Ovary (tissue), 3 donors: ENCODE results near the gene KRTAP10-2.

Experiments
- POLR2A ChIP-seq: fragments of 450-650 bp; IDR thresholded peaks from one replicate; pipeline ENCODE4 v1.6.1; 2017; ENCODE audit warnings: antibody characterized with exemption, mild to moderate bottlenecking, moderate library complexity
- TF ChIP-seq, protein P1 (sequence below), 3 donors: fragments of 450-650 bp in 2 of 3; fragments of 200-600 bp in 1 of 3; IDR thresholded peaks; one replicate each; pipeline versions ENCODE4 v1.5.1 to v1.8.0; 2016 to 2022; ENCODE audit warnings: antibody characterized with exemption in 3 of 3, mild to moderate bottlenecking in 1 of 3
- donor health status: DM: no; HTN: no; CAD: no.

DNA sequence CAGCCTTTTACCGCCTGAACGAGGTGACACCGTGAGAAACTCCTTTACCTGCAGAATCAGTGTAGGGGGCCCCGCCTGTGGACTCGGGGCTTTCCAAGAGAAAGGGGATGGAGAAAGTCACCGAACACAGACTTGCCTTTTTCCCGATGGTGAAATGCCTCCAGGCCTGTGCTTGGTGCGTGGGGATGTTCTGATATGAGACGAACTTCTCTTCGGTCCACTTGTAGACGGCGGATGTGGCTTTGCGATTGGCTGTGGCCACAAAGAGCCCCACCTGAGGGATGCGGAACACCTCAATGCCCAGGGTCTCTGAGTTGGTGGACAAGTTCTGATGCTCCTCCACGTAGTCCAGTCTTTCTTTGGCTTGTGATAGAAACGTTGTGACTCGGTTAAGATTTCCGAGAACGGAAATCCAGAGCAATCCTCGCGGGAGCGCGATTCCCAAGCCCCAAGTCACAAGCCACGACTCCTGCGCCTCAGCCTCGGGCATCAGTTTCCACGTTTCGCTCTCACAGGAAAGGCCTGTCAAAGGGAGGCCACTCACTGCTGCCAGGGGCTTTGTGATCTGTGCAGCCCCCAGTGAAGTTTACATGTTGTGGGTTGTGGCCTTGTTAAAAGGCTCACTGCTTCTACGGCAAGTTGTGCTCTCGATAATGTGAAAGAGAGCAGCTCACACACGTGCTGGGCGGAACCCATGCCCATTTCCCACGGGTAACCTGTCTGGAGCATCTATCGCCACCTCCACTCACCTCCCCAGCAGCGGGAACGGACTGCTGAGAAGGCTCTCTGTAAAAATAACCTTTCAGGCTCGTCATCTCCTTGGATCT lies 23.9 kb downstream of the KRTAP10-2 start:
- TF ChIP-seq, protein P1, sequence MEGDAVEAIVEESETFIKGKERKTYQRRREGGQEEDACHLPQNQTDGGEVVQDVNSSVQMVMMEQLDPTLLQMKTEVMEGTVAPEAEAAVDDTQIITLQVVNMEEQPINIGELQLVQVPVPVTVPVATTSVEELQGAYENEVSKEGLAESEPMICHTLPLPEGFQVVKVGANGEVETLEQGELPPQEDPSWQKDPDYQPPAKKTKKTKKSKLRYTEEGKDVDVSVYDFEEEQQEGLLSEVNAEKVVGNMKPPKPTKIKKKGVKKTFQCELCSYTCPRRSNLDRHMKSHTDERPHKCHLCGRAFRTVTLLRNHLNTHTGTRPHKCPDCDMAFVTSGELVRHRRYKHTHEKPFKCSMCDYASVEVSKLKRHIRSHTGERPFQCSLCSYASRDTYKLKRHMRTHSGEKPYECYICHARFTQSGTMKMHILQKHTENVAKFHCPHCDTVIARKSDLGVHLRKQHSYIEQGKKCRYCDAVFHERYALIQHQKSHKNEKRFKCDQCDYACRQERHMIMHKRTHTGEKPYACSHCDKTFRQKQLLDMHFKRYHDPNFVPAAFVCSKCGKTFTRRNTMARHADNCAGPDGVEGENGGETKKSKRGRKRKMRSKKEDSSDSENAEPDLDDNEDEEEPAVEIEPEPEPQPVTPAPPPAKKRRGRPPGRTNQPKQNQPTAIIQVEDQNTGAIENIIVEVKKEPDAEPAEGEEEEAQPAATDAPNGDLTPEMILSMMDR (IDR thresholded peaks at IDR 0.05), result no peak
- no peak for TF ChIP-seq POLR2A
